DMS 273 treated with DMSO at 0.1 percent for 48 hours (cell line): ENCODE measurements around the gene JAKMIP1.

Experiments
- DNase-seq: peaks from one replicate; lab custom pipeline; 2025; lab: John Stamatoyannopoulos, UW

JAKMIP1 gene

GRCh38 chr4:6065166-6065565, 135.2 kb downstream of the JAKMIP1 start:
- no peak for DNase-seq

- DNase-seq: no peak
These were observed 136.0 kb downstream of the JAKMIP1 start for GRCh38 chr4:6064383-6064782.

DNA sequence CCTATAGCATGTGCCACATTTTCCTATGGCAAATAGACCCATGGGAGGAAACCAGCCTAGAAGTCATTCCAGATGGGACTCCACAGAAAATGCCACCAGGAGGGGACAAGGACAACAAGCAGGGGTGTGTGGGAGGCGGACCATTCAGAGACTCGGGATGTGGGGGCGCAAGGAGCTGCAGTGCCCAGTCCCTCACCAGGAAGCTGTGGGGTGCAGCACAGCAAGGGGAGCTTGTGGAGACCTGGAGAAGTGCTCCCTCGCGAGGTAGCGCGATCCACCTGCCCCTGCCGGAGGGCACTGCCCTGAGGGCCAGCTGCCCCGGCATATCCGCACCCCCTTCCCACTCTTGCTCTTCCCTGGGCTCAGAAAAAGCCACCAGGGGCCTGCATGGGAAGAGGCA, 136.7 kb downstream of the JAKMIP1 start:
- DNase-seq: no peak

GRCh38 chr4:6062133-6062532, 138.2 kb downstream of the JAKMIP1 start:
- DNase-seq: no peak

DNA sequence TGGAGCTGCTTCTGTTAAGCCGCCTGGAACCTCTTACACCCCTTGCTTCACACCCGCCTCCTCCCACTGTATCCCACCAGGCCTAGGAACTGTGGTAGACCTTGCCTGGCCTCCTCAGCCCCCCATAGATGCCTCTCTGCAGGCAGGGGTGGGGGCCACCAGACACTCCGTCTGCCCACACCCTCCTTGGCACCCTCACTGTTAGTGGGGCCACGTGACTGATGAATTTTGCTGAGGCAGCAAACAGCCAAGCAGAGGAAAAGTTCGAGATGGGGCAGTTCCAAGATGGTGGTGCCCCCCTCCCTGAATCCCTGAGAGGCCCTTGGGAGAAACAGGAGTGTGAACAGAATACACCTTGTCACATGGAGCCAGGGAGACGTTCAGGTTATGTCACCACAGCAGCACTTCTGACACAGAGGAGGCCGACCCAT, 141.0 kb downstream of the JAKMIP1 start:
- DNase-seq: no peak

DNA sequence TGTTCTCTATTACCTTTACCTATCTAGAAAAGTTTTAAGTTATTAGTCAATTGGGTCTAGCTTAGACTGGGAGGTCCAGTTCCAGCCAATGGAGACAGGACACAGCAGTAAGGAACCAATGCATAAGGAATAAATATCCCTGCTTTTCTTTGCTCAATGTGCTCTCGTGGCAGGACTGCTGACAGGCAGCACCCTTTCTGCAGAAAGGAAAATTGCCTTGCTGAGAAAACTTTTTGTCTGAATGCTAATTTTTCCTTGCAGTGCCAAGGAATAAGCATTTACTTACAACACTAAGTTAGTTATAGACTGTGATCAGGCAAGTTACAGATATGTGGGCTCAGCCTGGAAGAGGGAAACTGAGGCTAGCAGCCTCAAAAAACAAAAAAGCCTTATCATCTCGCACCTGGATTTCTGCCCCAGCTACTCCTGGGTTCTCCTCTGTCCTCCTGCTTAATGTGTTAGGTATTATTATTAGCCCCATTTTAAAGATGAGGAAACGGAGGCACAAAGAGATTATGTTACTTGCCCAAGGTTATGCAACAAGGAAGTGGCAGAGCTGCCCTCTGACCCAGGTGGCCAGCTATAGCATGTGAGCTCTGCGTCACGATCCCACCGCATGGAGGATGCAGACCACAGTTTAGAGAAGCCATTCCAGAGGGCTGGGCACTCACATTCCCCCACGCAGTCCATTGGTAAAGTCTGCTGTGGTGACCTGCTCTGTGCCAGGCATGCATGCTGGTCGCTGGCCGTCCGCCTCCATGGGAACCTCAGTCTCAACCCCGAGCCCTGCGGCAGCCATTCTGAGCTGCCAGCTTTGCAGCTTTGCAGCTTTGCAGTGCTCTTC, 141.6 kb downstream of the JAKMIP1 start:
- DNase-seq: no peak

GRCh38 chr4:6056976-6057766, 143.2 kb downstream of the JAKMIP1 start:
- no peak for DNase-seq

DNA sequence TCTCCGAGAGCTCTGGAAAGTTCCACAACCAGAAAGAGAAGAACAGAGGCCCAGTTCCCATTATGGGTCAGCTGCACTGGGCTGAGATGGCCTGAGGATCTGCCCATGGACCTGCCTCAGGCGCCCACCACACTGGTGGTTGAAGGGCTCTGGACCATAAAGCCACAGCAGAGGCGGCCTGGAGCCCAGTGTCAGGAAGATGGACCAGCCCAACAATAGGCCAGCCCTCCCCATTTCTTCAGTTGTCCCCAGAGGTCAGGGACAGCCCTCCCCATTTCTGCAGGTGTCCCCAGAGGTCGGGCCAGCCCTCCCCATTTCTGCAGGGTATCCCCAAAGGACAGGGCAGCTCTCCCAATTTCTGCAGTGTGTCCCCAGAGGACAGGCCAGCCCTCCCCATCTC, 144.9 kb downstream of the JAKMIP1 start:
- no peak for DNase-seq

DNA sequence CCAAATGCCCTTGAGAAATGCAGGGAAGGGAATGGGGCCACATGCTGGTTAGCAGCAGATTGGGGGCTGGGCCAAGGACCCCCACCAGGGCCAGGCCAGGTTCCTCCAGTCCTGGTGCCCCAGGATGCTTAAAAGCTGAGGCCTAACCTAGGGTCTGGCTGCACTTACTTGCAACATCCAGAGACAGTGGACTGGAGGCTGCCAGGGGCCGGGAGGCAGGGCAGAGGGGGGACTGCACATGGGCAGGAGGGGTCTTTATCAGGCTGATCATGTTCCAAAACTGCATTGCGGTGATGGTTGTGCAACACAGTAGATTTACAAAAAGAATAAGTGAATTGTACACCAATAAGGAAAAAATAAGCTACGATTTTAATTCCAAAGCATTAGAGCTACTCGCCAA, 145.3 kb downstream of the JAKMIP1 start:
- DNase-seq: no peak

DNA sequence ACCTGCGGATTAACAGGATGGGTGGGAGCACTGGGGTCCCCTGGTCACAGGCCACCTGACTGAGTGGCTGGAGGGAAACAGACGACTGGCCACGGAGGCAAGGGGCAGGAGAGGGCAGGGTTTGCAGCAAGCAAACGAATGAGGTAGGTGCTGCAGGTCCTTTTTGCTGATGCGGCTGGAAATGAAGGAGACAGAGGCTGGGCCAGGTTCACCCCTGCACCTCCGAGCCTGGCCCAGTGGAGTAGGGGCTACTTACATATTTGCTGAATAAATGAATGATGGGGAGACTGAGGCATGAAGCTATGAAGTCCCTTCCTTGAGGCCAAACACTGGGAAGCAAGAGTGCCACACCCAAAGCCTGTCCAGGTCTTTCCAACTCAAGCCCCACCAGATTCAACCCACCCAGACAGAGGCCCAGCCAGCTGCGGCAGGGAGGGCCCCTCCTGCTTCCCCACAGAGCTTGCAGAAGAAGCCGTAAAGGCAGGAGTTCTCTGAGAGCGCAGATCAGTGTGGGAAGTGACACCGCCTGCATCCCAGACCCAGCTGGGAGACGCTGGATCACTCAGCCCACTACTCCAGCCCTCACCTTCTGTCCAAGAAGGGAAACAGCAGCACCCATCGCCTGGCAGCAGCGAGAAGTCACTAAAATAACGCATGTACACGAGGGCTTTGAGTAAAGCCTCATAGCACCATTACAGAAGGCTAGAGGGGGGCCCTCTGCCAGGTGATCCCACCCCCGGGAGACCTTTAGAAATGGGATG, 146.0 kb downstream of the JAKMIP1 start:
- DNase-seq: no peak

DNA sequence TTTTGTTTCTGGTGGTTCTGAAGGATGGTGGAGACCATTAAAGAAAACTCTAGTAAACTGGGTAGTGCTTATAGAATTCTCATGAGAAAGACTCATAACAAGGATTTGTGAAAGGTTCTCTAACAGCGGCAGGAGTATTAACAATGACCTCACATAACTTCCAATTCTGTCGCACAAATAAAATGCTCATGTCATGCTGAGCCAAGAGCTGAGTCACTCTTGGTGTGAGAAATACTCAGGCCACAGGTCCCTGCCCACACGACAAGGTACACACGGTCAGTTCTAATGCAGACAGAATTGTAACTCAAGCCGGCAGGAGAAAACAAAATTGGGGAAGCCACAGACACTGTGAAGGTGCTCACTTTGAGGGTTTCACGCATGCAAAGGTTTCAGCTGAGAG, 147.7 kb downstream of the JAKMIP1 start:
- no peak for DNase-seq

GRCh38 chr4:6050551-6050950, 149.8 kb downstream of the JAKMIP1 start:
- no peak for DNase-seq

GRCh38 chr4:6049985-6050384, 150.4 kb downstream of the JAKMIP1 start:
- DNase-seq: no peak

DNA sequence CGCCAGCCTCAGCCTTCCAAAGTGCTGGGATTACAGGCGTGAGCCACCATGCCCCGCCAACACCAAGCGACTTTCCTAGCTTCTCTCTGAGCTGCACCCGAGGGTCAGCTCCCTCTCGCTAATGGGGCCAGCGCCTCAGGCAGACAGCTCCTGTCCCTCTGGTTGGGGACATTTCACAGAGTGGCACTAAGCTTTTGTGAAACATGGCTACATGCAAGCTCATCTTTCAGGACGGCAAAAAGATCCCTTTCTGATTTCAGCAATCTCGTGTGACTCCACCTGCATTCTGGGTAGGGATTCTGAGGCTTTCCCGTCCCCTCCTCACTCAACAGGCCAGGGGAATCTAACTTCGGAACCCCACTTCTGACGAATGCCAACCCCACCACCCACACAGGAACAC, 151.1 kb downstream of the JAKMIP1 start:
- no peak for DNase-seq

DNA sequence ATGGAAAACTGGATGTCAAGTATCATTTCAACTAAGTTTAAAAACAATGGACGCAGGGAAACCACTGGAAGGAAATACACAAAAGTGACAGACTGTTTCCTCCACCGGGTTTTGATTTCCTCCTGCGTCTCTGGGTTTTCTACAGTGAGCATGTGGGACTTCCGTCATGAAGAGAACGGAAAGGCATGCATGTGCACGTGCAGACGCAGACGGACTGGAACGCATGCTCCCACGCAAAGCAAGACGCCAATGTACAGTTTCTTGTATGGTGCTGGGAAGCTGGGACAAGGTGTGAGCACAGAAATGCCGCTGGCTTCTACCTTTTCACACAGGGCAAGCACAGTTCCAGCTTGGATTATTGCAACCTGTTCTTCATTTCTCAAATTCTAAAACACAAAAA, 151.8 kb downstream of the JAKMIP1 start:
- no peak for DNase-seq

GRCh38 chr4:6047130-6047673, 153.1 kb downstream of the JAKMIP1 start:
- no peak for DNase-seq

DNA sequence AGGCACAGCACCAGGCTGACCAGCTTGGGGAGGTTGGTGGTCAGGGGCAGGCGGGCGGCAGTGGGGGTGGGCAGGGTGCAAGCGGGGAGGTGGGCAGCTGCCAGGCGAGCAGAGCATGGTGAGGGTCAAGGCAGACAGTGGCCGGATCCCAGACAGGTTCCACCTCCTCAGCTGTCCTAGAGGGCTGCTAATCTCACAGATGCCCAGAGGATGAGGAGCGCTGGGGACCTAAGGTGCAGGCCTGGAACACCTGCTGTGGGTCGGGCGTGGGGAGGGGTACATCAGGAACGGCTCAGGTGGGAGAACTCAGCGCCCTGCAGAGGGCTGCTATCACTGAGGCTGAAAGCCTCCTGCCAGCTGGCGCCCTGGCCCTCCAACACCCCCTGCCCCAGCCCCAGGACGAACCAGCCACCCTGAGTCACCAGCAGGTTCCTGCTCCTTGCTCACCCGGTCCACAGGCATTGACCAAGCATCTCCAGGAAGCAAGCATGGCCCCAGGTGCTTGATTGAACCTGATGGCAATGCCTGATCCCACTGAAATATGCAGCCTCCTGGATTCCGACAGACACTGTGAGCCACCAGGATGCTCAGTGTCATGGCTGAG, 153.7 kb downstream of the JAKMIP1 start:
- no peak for DNase-seq

- DNase-seq: no peak
These were observed 155.5 kb downstream of the JAKMIP1 start for GRCh38 chr4:6044805-6045204.

DNA sequence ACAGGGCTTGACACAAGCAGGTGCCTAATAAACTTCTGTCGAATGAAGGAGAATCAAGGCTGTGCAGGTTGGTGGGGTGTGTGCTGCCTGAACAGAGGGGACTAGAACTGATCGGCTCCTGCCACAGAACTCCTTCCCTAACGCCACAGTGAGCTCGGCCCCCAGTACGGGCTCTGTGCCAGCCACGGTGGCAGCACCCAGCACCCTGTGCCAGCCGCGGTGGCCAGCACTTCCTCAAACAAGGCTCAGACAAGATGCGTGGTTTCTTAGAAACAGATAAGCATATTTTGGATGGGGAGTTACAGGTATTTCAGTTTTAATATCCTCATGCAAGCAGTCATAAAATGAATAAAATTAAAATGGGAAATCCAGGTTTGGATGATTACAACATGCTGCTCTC, 156.1 kb downstream of the JAKMIP1 start:
- DNase-seq: no peak

GRCh38 chr4:6043843-6044242, 156.5 kb downstream of the JAKMIP1 start:
- DNase-seq: no peak

- no peak for DNase-seq
These were observed 157.2 kb downstream of the JAKMIP1 start for GRCh38 chr4:6043188-6043587.
